ES-I3 (cell line): Measurements from ENCODE around the gene PHPT1.
A peak's percentile ranks its signal among the peaks of the same experiment; 100 is the strongest.

ENCODE experiments used
- H3K36me3 ChIP-seq: 2 replicates; pipeline ENCODE4 v1.6.1; 2013; ENCODE audit warnings: mild to moderate bottlenecking, low read length, control low read depth, moderate library complexity; ENCODE audit not compliant: insufficient read depth
- H3K4me1 ChIP-seq: 2 replicates; pipeline ENCODE4 v1.6.1; 2013; ENCODE audit warnings: mild to moderate bottlenecking, control low read depth, low read length; ENCODE audit not compliant: insufficient read depth
- H3K9ac ChIP-seq: 2 replicates; pipeline ENCODE4 v1.6.1; 2013; ENCODE audit warnings: low read depth, mild to moderate bottlenecking, low read length, moderate library complexity
- H3K9me3 ChIP-seq: 2 replicates; pipeline ENCODE4 v1.6.1; 2013; ENCODE audit warnings: mild to moderate bottlenecking, low read length, moderate library complexity; ENCODE audit not compliant: control insufficient read depth, insufficient read depth

PHPT1 gene

GRCh38 chr9:136885950-136886578, 36.9 kb downstream of the PHPT1 start, which contains the start of gene TRAF2:
TSS of gene TRAF2 (plus strand) at chr9:136886516. CDS start at chr9:136898741, 12,225 bp downstream.
- Histone ChIP-seq H3K9ac (peak within 1 kb of the TSS; percentile 69), H3K9me3 (no peaks in the 10 kb centered on the region), H3K4me1 (peaks cover 12% of the 10 kb centered on the region; the same call in 1 of the 2 replicates), H3K36me3 (no peaks in the 10 kb centered on the region)

DNA sequence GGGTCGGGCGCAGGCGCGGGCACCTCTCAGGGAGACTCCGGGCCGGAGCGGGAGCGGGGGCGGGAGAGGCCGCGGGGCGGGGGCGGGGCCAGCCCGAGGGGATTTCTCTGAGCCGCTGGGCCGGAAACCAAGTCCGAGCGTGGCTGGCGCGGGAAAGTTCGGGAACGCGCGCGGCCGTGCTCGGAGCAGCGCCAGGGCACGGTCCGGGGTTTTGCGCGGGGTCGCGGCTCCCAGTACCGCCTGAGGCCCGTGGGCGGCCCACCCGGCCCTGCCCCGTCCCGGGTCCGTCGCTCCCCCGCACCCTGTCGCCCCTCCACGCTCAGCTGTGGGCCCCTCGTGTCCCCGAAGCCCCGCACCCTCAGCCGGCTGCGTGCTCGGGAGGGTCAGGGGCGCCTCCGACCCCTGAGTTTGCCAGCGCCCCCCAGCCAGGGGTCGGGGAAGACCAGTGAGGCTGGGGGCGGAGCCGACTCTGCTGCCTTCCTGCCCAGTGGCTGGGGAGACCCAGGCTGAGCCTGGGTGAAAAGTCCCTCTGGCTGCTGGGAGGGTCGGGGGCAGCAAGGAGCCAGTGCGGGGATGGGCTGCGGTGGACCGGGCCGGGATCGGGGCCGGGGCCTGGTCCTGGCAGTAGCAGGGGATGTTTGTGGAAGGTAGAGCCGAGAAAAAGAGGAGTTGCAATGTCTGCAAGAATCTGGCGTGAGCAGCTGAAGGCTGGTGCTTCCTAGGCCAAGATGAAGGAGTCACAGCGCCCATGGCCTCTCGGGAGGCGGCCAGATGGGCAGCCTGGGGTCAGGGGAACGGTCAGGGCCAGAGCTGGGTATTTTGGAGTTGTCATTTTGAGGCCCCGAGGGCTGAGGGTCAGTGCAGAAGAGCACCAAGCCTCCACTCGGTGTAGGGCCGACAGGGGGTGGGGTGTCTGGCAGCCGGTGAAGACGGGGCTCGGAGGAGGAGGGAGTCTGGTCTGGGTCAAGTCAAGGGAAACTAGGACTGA, 37.7 kb downstream of the PHPT1 start:
- peak overlapping the region; percentile 69 for H3K9ac ChIP-seq
- H3K4me1 ChIP-seq = peaks cover 5% of the 10 kb centered on the region; the same call in 1 of the 2 replicates
- H3K36me3 ChIP-seq = no peaks in the 10 kb centered on the region
- no peaks in the 10 kb centered on the region for H3K9me3 ChIP-seq

DNA sequence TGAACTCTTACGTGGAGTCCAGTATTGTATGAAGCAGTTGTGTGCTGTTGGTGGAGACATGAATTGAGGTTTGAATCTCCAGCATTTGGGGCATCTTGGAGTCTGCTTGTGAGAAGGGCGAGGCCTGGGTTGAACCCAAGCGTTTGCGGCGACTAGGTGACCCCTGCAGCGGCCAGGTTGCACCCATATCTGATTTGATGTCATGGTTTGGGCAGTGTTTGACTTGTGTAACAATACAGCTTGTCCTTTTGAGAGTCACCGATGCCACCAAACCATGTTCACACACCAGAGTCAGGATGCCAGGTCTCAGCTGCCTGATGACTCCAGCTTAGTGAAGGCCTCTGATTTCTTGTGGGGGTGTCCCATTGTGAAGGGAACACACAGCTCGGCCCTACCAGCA, 39.2 kb downstream of the PHPT1 start:
- Histone ChIP-seq H3K9ac (no peak overlapping the region), H3K36me3 (no peaks in the 10 kb centered on the region), H3K9me3 (no peaks in the 10 kb centered on the region), H3K4me1 (no peaks in the 10 kb centered on the region)

GRCh38 chr9:136889858-136890257, 40.6 kb downstream of the PHPT1 start:
- Histone ChIP-seq H3K36me3 (no peaks in the 10 kb centered on the region), H3K9ac (no peak overlapping the region), H3K9me3 (no peaks in the 10 kb centered on the region), H3K4me1 (no peaks in the 10 kb centered on the region)

GRCh38 chr9:136890661-136891060, 41.5 kb downstream of the PHPT1 start:
- Histone ChIP-seq H3K4me1 (no peaks in the 10 kb centered on the region), H3K9me3 (no peaks in the 10 kb centered on the region), H3K36me3 (no peaks in the 10 kb centered on the region), H3K9ac (no peak overlapping the region)

DNA sequence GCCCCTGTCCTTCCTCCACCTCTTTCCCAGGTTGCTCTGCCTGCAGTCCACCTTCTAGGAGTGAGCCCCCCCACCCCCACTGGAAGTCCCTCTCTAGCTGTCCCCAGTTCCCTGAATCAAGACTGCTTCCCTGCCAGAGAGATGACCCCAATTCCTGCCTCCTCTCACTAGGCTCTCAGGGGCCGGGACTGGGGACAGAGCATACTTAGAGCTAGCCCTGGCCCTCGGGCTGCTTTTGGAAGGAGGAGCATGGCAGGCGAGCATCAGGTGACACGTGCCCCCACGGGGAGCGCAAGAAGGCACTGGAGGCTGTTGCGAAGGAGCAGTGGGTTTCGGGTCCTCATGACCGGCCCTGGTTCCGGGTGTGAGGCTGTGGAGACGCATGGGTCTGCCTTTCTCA, 46.8 kb downstream of the PHPT1 start:
- H3K9me3 ChIP-seq = no peaks in the 10 kb centered on the region
- H3K4me1 ChIP-seq = no peaks in the 10 kb centered on the region
- H3K9ac ChIP-seq = no peak overlapping the region
- peaks cover 13% of the 10 kb centered on the region for H3K36me3 ChIP-seq

GRCh38 chr9:136898483-136899100, 49.4 kb downstream of the PHPT1 start:
- H3K9ac ChIP-seq = no peak overlapping the region
- H3K4me1 ChIP-seq = peaks cover 4% of the 10 kb centered on the region; the same call in 1 of the 2 replicates
- peaks cover 25% of the 10 kb centered on the region for H3K36me3 ChIP-seq
- no peaks in the 10 kb centered on the region for H3K9me3 ChIP-seq

GRCh38 chr9:136899196-136899595, 50.0 kb downstream of the PHPT1 start:
- peaks cover 25% of the 10 kb centered on the region for H3K36me3 ChIP-seq
- peaks cover 4% of the 10 kb centered on the region; the same call in 1 of the 2 replicates for H3K4me1 ChIP-seq
- no peaks in the 10 kb centered on the region for H3K9me3 ChIP-seq
- no peak overlapping the region for H3K9ac ChIP-seq

DNA sequence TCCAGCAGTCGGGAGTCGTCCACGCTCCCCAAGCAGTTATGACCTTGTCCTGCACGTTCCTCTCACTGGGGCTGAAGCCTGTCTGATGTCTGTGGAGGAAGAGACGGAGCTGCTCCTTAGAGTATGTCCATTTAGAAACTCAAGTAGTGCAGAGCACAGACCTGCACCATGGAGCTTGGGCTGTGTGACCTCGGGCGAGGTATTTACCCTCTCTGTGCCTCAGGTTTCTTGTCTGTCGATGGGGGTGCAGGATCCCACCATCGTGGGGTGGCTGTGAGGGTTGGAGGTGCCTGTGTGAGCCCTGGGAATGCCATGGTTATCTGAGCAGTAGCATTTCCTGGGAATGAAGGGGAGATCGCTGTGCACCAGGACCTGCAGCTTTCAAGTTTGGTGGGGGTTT, 51.3 kb downstream of the PHPT1 start:
- no peaks in the 10 kb centered on the region for H3K9me3 ChIP-seq
- H3K9ac ChIP-seq = no peak overlapping the region
- H3K4me1 ChIP-seq = peaks cover 4% of the 10 kb centered on the region; the same call in 1 of the 2 replicates
- peaks cover 25% of the 10 kb centered on the region for H3K36me3 ChIP-seq
